Measurements from ENCODE around the gene ZBTB40.

DNA sequence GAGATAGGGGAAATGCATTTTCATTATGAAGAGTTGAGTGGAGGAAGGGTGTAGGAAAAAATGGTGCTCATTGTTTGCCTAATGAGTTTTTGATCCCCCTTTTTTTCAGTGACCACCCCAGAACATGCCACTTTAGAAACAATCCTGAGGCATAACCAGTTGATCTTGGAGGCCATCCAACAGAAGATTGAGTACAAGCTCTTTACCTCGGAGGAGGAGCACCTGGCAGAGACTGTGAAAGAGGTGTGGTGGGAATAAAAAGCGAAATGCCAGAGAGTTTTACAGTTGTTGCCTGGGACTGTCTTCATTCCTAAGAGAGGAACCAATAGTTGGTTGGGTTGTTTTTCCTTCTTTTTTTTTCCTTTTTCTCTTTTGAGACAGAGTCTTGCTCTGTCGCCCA is 57.3 kb downstream of the ZBTB40 start:
- TF ChIP-seq, protein P1, sequence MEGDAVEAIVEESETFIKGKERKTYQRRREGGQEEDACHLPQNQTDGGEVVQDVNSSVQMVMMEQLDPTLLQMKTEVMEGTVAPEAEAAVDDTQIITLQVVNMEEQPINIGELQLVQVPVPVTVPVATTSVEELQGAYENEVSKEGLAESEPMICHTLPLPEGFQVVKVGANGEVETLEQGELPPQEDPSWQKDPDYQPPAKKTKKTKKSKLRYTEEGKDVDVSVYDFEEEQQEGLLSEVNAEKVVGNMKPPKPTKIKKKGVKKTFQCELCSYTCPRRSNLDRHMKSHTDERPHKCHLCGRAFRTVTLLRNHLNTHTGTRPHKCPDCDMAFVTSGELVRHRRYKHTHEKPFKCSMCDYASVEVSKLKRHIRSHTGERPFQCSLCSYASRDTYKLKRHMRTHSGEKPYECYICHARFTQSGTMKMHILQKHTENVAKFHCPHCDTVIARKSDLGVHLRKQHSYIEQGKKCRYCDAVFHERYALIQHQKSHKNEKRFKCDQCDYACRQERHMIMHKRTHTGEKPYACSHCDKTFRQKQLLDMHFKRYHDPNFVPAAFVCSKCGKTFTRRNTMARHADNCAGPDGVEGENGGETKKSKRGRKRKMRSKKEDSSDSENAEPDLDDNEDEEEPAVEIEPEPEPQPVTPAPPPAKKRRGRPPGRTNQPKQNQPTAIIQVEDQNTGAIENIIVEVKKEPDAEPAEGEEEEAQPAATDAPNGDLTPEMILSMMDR (IDR thresholded peaks at IDR 0.05; ENCODE audit: low read length), result no peak
- TF ChIP-seq EZH2 (optimal IDR thresholded peaks at IDR 0.05; ENCODE audit: low read depth, low read length) (no peak), EZH2phosphoT487 (IDR thresholded peaks at IDR 0.05; ENCODE audit: low read length) (no peak)
